LNCaP clone FGC (cell line): ENCODE measurements around the gene SLC12A3.

ENCODE experiments used
- DNase-seq: peaks from one replicate; pipeline ENCODE4 v3.0.0-alpha.2; 2011; ENCODE audit warnings: low read depth
- H3K4me3 ChIP-seq: 2 replicates; pipeline ENCODE4 v1.5.1; 2011; ENCODE audit warnings: mild to moderate bottlenecking, low read depth, low read length, control low read depth
- CTCF ChIP-seq: IDR thresholded peaks from 2 replicates; pipeline ENCODE4 v1.5.1; 2012; ENCODE audit warnings: mild to moderate bottlenecking; ENCODE audit not compliant: control insufficient read depth, insufficient read depth; ENCODE audit errors: extremely low read depth

The SLC12A3 gene

GRCh38 chr16:56847173-56847910 is 17.7 kb upstream of the SLC12A3 start:
- no peak for DNase-seq
- no peak overlapping the region for H3K4me3 ChIP-seq

DNA sequence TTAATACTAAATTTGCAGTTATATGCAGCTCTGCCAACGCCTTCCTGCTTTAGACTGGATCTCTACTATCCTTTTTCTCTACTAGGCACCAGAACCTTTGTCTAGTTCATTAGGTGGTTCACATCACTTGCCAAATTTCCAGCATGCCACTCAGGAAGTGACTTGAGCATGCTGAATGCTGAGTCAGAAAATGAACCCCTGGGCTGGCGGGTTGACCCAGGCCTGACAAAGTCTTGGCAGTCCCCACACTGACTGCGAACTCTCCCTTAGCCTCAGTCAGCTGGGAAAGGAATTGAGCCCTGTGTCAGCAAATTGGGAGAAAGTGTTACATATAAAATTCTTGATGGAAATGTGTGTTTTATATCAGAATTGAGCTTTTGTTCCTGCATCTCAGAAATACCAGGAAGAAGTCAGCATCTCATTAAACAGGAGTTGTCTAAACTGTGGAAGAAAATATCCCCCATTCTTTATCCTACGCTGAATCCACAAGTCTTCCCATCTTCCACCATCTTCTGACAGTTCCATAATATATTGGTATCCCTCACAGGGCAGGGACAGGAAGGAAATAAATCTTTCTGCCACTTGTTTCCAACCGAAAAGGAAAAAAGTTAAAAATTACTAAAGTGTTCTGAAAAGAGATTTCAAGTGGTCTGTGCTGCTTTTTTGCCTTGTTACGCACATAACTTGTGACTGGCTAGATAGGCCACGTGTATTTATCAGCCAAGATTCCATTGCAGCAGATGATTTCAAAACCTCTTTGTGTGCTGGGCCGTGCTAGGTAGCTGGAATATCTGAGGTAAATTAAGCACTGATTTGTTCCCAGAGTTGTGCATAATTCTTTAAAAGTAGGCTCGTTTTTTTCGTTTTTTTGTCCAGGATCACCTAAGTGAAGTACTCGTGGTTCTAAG is 16.7 kb upstream of the SLC12A3 start:
- TF ChIP-seq CTCF: no peak
- no peak overlapping the region for H3K4me3 ChIP-seq
- no peak for DNase-seq

More at GRCh38 chr16:56847173-56847910, 17.7 kb upstream of the SLC12A3 start:
- TF ChIP-seq CTCF: no peak

GRCh38 chr16:56848955-56849689 is 15.9 kb upstream of the SLC12A3 start:
- no peak for TF ChIP-seq CTCF
- no peak for DNase-seq
- no peak overlapping the region for H3K4me3 ChIP-seq

DNA sequence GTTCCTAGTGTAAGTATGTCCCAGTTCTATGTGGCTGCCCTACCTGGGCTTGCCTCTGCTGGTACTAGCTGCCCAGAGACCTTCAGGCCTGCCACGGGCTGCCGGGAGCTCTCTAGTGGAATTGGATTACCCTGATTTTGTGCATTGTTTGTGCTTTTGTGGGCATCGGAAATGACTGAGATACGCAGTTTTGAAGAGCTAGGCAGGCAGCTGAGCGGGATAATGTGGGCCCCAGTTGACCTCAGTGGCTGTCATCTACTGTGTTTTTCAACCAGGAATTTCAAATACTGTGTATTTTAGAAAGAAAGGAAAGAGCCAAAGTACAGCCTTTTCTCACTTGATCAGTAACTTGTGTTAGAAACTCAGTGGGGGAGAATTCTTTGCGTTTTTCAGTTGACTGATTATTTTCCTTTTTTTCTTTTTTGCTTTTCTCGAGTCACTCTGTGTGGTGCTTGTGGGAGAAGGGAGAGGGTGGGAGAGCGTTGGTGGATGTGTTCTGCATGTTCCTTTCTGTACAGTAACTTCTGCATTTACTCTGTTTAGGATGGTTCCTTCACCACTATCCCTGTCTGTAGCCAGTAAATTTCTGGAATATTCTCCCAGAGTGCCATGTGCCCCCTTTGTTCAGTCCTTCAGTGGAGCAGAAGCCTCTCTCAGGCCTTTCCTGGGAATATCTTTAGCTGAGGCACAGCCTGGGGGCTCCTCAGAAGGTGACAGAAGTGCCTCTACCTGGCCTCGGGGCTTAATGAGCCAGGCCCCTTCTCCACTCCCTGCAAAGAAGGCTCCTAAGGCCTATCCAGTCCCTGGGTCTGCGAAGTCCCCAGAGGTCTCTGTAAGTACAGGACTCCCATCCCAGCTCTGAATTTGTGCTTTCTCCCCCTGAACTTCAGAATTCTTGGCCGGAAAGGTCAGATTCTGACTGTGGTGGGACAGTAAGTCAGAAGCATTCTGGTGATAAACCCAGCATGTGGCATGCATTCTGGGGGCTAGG is 15.0 kb upstream of the SLC12A3 start:
- no peak for TF ChIP-seq CTCF
- no peak overlapping the region for H3K4me3 ChIP-seq
- no peak for DNase-seq

DNA sequence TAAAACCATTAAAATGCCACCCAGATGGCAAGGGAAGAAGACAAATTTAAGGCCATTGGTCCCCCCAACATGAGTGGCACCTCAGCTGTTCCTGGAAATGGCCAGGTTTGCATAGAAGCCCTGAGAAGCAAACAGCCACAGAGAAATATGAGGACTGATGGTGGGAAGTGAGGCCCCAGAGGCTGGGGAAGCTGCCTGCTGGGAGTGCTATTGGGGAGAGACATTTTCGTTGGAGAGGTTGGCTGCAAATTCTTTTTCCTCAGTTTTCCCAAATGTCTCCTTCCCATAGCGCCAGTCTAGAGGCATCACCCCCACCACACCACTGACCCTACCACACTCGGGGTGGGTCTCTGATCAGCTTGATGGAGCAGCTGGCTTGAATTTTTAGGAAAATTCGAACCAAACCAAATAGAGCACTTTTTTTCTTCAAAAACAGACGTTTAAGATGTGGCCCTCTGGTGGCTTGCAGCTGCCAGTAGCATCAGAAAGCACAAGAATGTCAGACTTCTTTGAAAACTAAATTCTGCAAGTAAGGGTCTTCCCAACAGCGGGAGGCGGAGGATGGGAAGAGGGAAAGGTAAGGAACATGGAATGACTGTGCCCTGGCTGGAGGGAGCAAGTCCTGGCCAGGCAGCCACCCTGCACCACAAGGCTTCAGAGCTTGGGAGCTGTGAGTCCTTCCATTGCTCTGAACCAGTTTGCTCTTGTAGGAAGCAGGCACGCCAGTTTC is 13.2 kb upstream of the SLC12A3 start:
- no peak overlapping the region for H3K4me3 ChIP-seq
- peak; percentile 31; the same call in 1 of the 2 replicates for TF ChIP-seq CTCF
- DNase-seq: no peak
